ENCODE data around the gene KL.

Gene KL

GRCh38 chr13:33112766-33113165 is 96.5 kb downstream of the KL start:
- no peak for DNase-seq (ENCODE audit: low spot score)

- DNase-seq (ENCODE audit: low spot score), result no peak
Observed at GRCh38 chr13:33114146-33114545, 97.9 kb downstream of the KL start.

GRCh38 chr13:33115274-33115673 is 99.1 kb downstream of the KL start:
- no peak for DNase-seq (ENCODE audit: low spot score)
